Testis (tissue), 3 donors: Measurements from ENCODE around the gene CYB5R4. TPM values are rescaled to one million over a fixed set of nuclear protein-coding genes. Genes with fewer than 3 reads are reported as not detected.

Experiments used
- DNase-seq: peaks from one replicate; pipeline ENCODE4 v3.0.0-alpha.2; 2019
- H3K27ac ChIP-seq, 2 donors: fragments of 200-600 bp; sonication (generic); one replicate each; pipeline ENCODE4 v1.5.1; 2019
- H3K27me3 ChIP-seq: fragments of 200-600 bp; sonication (generic); one replicate; pipeline ENCODE4 v1.5.1; 2019
- H3K36me3 ChIP-seq: fragments of 200-600 bp; sonication (generic); one replicate; pipeline ENCODE4 v1.5.1; 2017; ENCODE audit warnings: low read depth; ENCODE audit errors: missing control alignments
- H3K4me1 ChIP-seq: fragments of 200-600 bp; sonication (generic); one replicate; pipeline ENCODE4 v1.5.1; 2019
- H3K4me3 ChIP-seq, 2 donors: fragments of 200-600 bp; sonication (generic); one replicate each; pipeline ENCODE4 v1.5.1; 2017 to 2019
- H3K9me3 ChIP-seq: fragments of 200-600 bp; sonication (generic); one replicate; pipeline ENCODE4 v1.5.1; 2017
- CTCF ChIP-seq, 3 experiments: fragments of 450-650 bp in 2 of 3; fragments of 200-600 bp in 1 of 3; sonication (generic) in 1 of 3; IDR thresholded peaks; one replicate each; pipeline ENCODE4 v1.5.1; 2016 to 2019; ENCODE audit warnings: antibody characterized with exemption in 3 of 3, mild to moderate bottlenecking in 2 of 3, moderate library complexity in 1 of 3
- POLR2A ChIP-seq: fragments of 450-650 bp; IDR thresholded peaks from one replicate; pipeline ENCODE4 v1.6.1; 2017; ENCODE audit warnings: antibody characterized with exemption, mild to moderate bottlenecking, moderate library complexity
- WGBS, 2 donors: methylation state at CpG; one replicate each; pipeline ENCODE4 v1.1.5; 2018; 5-methylcytosine and 5-hydroxymethylcytosine counted together
- intact Hi-C: fragments of 100-400 bp; cut with DNase I; formaldehyde crosslinking; loops from one replicate; pipeline ENCODE4 v1.15.1; 2023; ENCODE audit warnings: low total_unique reads
- polyA plus RNA-seq: library from polyadenylated mRNA; stranded (reverse); fragments of 350-450 nt; fragmentation: Illumina TruSeq; extraction: RNeasy Lipid Tissue Mini Kit (QIAGEN cat#74804); gene quantifications from one replicate; pipeline ENCODE4 v1.2.3, GENCODE V29; 2014; ENCODE audit warnings: low read depth, low replicate concordance; ENCODE audit not compliant: insufficient read depth
- total RNA-seq, 2 donors: library from RNA; depleted of rRNA; stranded (reverse); fragments of >200 nt; gene quantifications; one replicate each; pipeline ENCODE4 v1.2.3, GENCODE V29; 2016

CYB5R4 gene
- total and polyA plus RNA-seq, 3 donors from 2014 or later = 18.2 to 53.5 (median 20.5) TPM

- intact Hi-C loops = no loop called here
- TF ChIP-seq CTCF (IDR thresholded peaks at IDR 0.05) (no peak), POLR2A (no peak)
- peak; percentile 57 for DNase-seq
- Histone ChIP-seq H3K4me3 (peak within 1 kb of the TSS; percentile 46 to 60), H3K27me3 (no peaks in the 10 kb centered on the region), H3K27ac (no peak within 1 kb of the TSS), H3K36me3 (no peaks in the 10 kb centered on the region), H3K4me1 (no peaks in the 10 kb centered on the region), H3K9me3 (no peaks in the 10 kb centered on the region)
- 0 to 2% methylated on average over 44 to 81 of the region's 81 CpGs for WGBS, 2 donors
These were observed 6.1 kb upstream of the CYB5R4 start, which contains the start of gene RIPPLY2 for GRCh38 chr6:83853178-83854000. Gene RIPPLY2, plus strand, starts transcription at chr6:83853360. Its CDS starts 57 bp downstream, at chr6:83853417.

- intact Hi-C loops = no loop called here
- H3K36me3 ChIP-seq = no peaks in the 10 kb centered on the region
These were observed 5.4 kb upstream of the CYB5R4 start for GRCh38 chr6:83854001-83854501.

GRCh38 chr6:83854766-83855165 lies 4.7 kb upstream of the CYB5R4 start:
- Histone ChIP-seq H3K4me1 (no peaks in the 10 kb centered on the region), H3K9me3 (no peaks in the 10 kb centered on the region), H3K4me3 (no peak overlapping the region), H3K36me3 (no peaks in the 10 kb centered on the region), H3K27ac (no peak overlapping the region), H3K27me3 (no peaks in the 10 kb centered on the region)
- no peak for DNase-seq
- TF ChIP-seq POLR2A = no peak
- TF ChIP-seq CTCF (IDR thresholded peaks at IDR 0.05) = no peak
- WGBS, 2 donors = 38 to 44% methylated on average over 5 of the region's 5 CpGs
- intact Hi-C loops = no loop called here

More at GRCh38 chr6:83854001-83854501, 5.4 kb upstream of the CYB5R4 start:
- no peaks in the 10 kb centered on the region for H3K4me1 ChIP-seq
- H3K9me3 ChIP-seq = no peaks in the 10 kb centered on the region
- no peak overlapping the region for H3K27ac ChIP-seq
- no peaks in the 10 kb centered on the region for H3K27me3 ChIP-seq
- DNase-seq = no peak
- 12 to 13% methylated on average over 14 to 18 of the region's 18 CpGs for WGBS, 2 donors
- peak overlapping the region; percentile 46 to 60 for H3K4me3 ChIP-seq
- TF ChIP-seq CTCF (IDR thresholded peaks at IDR 0.05) (no peak), POLR2A (no peak)

GRCh38 chr6:83860359-83860755 lies 868 bp downstream of the CYB5R4 start:
- no peaks in the 10 kb centered on the region for H3K36me3 ChIP-seq
- H3K9me3 ChIP-seq = no peaks in the 10 kb centered on the region
- intact Hi-C loops = no loop called here
- H3K4me1 ChIP-seq = peaks cover 7% of the 10 kb centered on the region
- H3K4me3 ChIP-seq = peak overlapping the region; percentile 86
- DNase-seq = no peak
- peak overlapping the region; percentile 77 to 89 for H3K27ac ChIP-seq
- H3K27me3 ChIP-seq = no peaks in the 10 kb centered on the region
- TF ChIP-seq POLR2A = no peak
- TF ChIP-seq CTCF (IDR thresholded peaks at IDR 0.05) = no peak
- 14 to 17% methylated on average over 7 of the region's 7 CpGs for WGBS, 2 donors
